ENCODE measurements around the gene CD300LB.

DNA sequence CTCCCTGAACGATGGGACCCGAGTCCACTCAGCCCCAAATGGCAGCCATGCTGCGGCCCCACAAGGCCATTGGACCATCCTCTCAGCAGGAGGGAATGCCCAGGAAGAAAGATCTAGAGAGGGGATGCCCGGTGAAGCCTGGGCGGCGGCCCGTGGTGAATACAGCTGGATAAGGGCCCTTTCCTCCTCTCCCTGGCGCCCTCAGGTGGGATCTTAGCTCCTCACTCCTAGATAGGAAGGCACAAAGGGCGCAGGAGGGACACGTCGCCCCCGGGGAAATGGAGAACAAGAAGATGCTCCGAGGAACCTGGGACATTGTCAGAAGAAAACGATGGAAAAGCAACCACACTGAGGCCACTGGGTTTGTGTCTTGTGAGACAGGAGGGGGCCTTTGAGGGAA is 12.1 kb upstream of the CD300LB start:
- TF ChIP-seq POLR2A (IDR thresholded peaks at IDR 0.05; ENCODE audit: low read depth, low read length) (no peak), POLR2AphosphoS5 (IDR thresholded peaks at IDR 0.05; ENCODE audit: low read depth, low read length) (no peak), TAF1 (IDR thresholded peaks at IDR 0.05; ENCODE audit: borderline replicate concordance, low read depth, low read length) (no peak)

Measured in GM12892 (cell line).